H1 (cell line): ENCODE results near the gene UBE2O. TPM values are rescaled to one million over a fixed set of nuclear protein-coding genes. Genes with fewer than 3 reads are reported as not detected.

Experiments
- CTCF ChIA-PET: fragments of 300-600 bp; sonication (Branson Sonifier 250); formaldehyde crosslinking; loops from one replicate; lab custom pipeline; 2021; ENCODE audit not compliant: partially characterized antibody; lab: Charles Lee
- POLR2A ChIA-PET: fragments of 300-600 bp; sonication (Branson Sonifier 250); formaldehyde crosslinking; loops from one replicate; lab custom pipeline; 2021; ENCODE audit warnings: inconsistent platforms; ENCODE audit not compliant: partially characterized antibody; lab: Charles Lee
- DNase-seq, 2 experiments: peaks; one replicate each; pipeline versions ENCODE4 v3.0.0 to v3.0.0-alpha.2; 2010 to 2022; ENCODE audit warnings: low spot score in 2 of 2, low read depth in 1 of 2, mixed read lengths in 1 of 2
- FAIRE-seq: peaks from 2 replicates; lab custom pipeline; 2011; peaks lifted over from hg19 to GRCh38; lab: Jason Lieb, UNC
- H2AFZ ChIP-seq: 2 replicates; pipeline ENCODE4 v1.8.1; 2012; ENCODE audit warnings: low read length, inconsistent platforms
- H2AK5ac ChIP-seq: 2 replicates; pipeline ENCODE4 v1.6.1; 2013; ENCODE audit warnings: low read depth, low read length
- H2BK120ac ChIP-seq: replicated peaks from 2 replicates; pipeline ENCODE3; 2013; ENCODE audit warnings: low read depth, low read length, inconsistent platforms
- H2BK12ac ChIP-seq: 2 replicates; pipeline ENCODE4 v1.6.1; 2013; ENCODE audit warnings: low read depth, low read length
- H2BK15ac ChIP-seq: 2 replicates; pipeline ENCODE4 v1.6.1; 2013; ENCODE audit warnings: low read length
- H2BK20ac ChIP-seq: 2 replicates; pipeline ENCODE4 v1.6.1; 2013; ENCODE audit warnings: low read length
- H2BK5ac ChIP-seq: 2 replicates; pipeline ENCODE4 v1.6.1; 2013; ENCODE audit warnings: low read depth, low read length
- H3K14ac ChIP-seq: 2 replicates; pipeline ENCODE4 v1.6.1; 2013; ENCODE audit warnings: inconsistent platforms; ENCODE audit not compliant: insufficient read length
- H3K18ac ChIP-seq: 2 replicates; pipeline ENCODE4 v1.6.1; 2013; ENCODE audit warnings: low read length; ENCODE audit errors: extremely low read depth
- H3K23ac ChIP-seq: 2 replicates; pipeline ENCODE4 v1.6.1; 2013; ENCODE audit warnings: inconsistent platforms; ENCODE audit not compliant: insufficient read length
- H3K23me2 ChIP-seq: 2 replicates; pipeline ENCODE4 v1.6.1; 2013; ENCODE audit warnings: low read depth, low read length
- H3K27ac ChIP-seq: 2 replicates; pipeline ENCODE4 v1.6.1; 2011; ENCODE audit warnings: low read depth, low read length, inconsistent platforms
- H3K27me3 ChIP-seq, 4 experiments: replicated peaks in 1 of 4; 1 replicate in 1 of 4; 2 replicates in 3 of 4; pipeline versions ENCODE4 v1.6.1 to v1.8.1; 2011 to 2013; ENCODE audit warnings: low read length in 3 of 4, mild to moderate bottlenecking in 3 of 4, inconsistent platforms in 2 of 4, mixed read lengths in 2 of 4, moderate library complexity in 1 of 4; ENCODE audit not compliant: control insufficient read depth in 3 of 4, insufficient read depth in 3 of 4; ENCODE audit errors: extremely low read depth in 1 of 4
- H3K36me3 ChIP-seq, 4 experiments: 2 replicates each; pipeline versions ENCODE4 v1.6.1 to v1.8.1; 2011 to 2013; ENCODE audit warnings: mild to moderate bottlenecking in 4 of 4, low read length in 3 of 4, moderate library complexity in 2 of 4, control low read depth in 1 of 4, inconsistent platforms in 1 of 4; ENCODE audit not compliant: insufficient read depth in 4 of 4, control insufficient read depth in 2 of 4
- H3K4ac ChIP-seq: replicated peaks from 2 replicates; pipeline ENCODE3; 2013; ENCODE audit warnings: low read length, low read depth, mixed read lengths, inconsistent platforms; ENCODE audit not compliant: insufficient read length
- H3K4me1 ChIP-seq, 4 experiments: replicated peaks in 1 of 4; 1 replicate in 1 of 4; 2 replicates in 3 of 4; pipeline versions ENCODE4 v1.6.1 to v1.8.1; 2011 to 2013; ENCODE audit warnings: low read length in 3 of 4, inconsistent platforms in 2 of 4, mixed read lengths in 1 of 4; ENCODE audit not compliant: insufficient read depth in 4 of 4, control insufficient read depth in 3 of 4
- H3K4me2 ChIP-seq, 2 experiments: 2 replicates each; pipeline versions ENCODE4 v1.6.1 to v1.8.1; 2011 to 2013; ENCODE audit warnings: low read depth in 2 of 2, low read length in 2 of 2, control low read depth in 1 of 2, inconsistent platforms in 1 of 2, mild to moderate bottlenecking in 1 of 2; ENCODE audit not compliant: insufficient read depth in 1 of 2
- H3K4me3 ChIP-seq, 4 experiments: fragments of 200-600, 300-600 bp in 1 of 4; sonication (generic), shearing (Covaris generic), sonication (Bioruptor Twin) in 1 of 4; 2 replicates each; pipeline versions ENCODE4 v1.5.1 to v1.8.1; 2011 to 2016; ENCODE audit warnings: low read length in 4 of 4, low read depth in 3 of 4, control low read depth in 2 of 4, inconsistent platforms in 2 of 4, mild to moderate bottlenecking in 2 of 4, mixed read lengths in 1 of 4, moderate library complexity in 1 of 4; ENCODE audit not compliant: insufficient read depth in 2 of 4; ENCODE audit errors: extremely low read depth in 1 of 4
- H3K56ac ChIP-seq: replicated peaks from 2 replicates; pipeline ENCODE3; 2013; ENCODE audit warnings: low read depth, mild to moderate bottlenecking, mixed read lengths, low read length, inconsistent platforms; ENCODE audit not compliant: insufficient read length
- H3K79me1 ChIP-seq: 2 replicates; pipeline ENCODE4 v1.6.1; 2013; ENCODE audit warnings: low read depth, low read length, control low read depth
- H3K79me2 ChIP-seq, 2 experiments: 2 replicates each; pipeline versions ENCODE4 v1.6.1 to v1.8.1; 2012 to 2013; ENCODE audit warnings: low read length in 2 of 2, mild to moderate bottlenecking in 2 of 2, inconsistent platforms in 1 of 2; ENCODE audit not compliant: insufficient read depth in 2 of 2, control insufficient read depth in 1 of 2
- H3K9ac ChIP-seq, 4 experiments: replicated peaks in 1 of 4; 1 replicate in 1 of 4; 2 replicates in 3 of 4; pipeline versions ENCODE4 v1.6.1 to v1.8.1; 2011 to 2013; ENCODE audit warnings: low read depth in 3 of 4, low read length in 3 of 4, control low read depth in 2 of 4, mild to moderate bottlenecking in 2 of 4, moderate library complexity in 2 of 4, inconsistent platforms in 1 of 4; ENCODE audit errors: extremely low read depth in 1 of 4
- H3K9me3 ChIP-seq, 2 experiments: 2 replicates each; pipeline versions ENCODE4 v1.6.1 to v1.8.1; 2012 to 2013; ENCODE audit warnings: mild to moderate bottlenecking in 2 of 2, moderate library complexity in 2 of 2, control low read depth in 1 of 2, inconsistent platforms in 1 of 2, low read depth in 1 of 2, low read length in 1 of 2, mixed read lengths in 1 of 2; ENCODE audit not compliant: insufficient read depth in 2 of 2
- H4K20me1 ChIP-seq, 2 experiments: replicated peaks in 1 of 2; 2 replicates each; pipeline versions ENCODE3 to v1.8.1; 2011 to 2013; ENCODE audit warnings: inconsistent platforms in 2 of 2, low read length in 2 of 2, mild to moderate bottlenecking in 1 of 2; ENCODE audit not compliant: insufficient read depth in 2 of 2, control insufficient read depth in 1 of 2
- H4K5ac ChIP-seq: 2 replicates; pipeline ENCODE4 v1.6.1; 2013; ENCODE audit warnings: low read length, low read depth, mixed read lengths, inconsistent platforms; ENCODE audit not compliant: insufficient read length
- H4K8ac ChIP-seq: 2 replicates; pipeline ENCODE4 v1.8.0; 2013; ENCODE audit warnings: mild to moderate bottlenecking, moderate library complexity, low read length, inconsistent platforms; ENCODE audit not compliant: insufficient read depth; ENCODE audit errors: extremely low read depth
- H4K91ac ChIP-seq: replicated peaks from 2 replicates; pipeline ENCODE3; 2013; ENCODE audit warnings: low read length, mixed read lengths, inconsistent platforms; ENCODE audit not compliant: insufficient read length
- GABPA ChIP-seq: IDR thresholded peaks from 2 replicates; pipeline ENCODE4 v1.6.1; 2011; ENCODE audit warnings: mild to moderate bottlenecking, low read length, moderate library complexity, borderline replicate concordance; ENCODE audit not compliant: insufficient read depth
- KDM5A ChIP-seq: fragments of 200-600 bp; IDR thresholded peaks from 2 replicates; pipeline ENCODE4 v1.7.1; 2012; ENCODE audit warnings: mild to moderate bottlenecking, low read length, inconsistent platforms, mixed read lengths
- PHF8 ChIP-seq: fragments of 200-600 bp; sonication (generic); conservative IDR thresholded peaks from 2 replicates; pipeline ENCODE4 v1.7.1; 2012; ENCODE audit warnings: low read depth, mild to moderate bottlenecking, inconsistent platforms, low read length, moderate library complexity
- RNF2 ChIP-seq: fragments of 200-900, 300-1000 bp; sonication (generic); IDR thresholded peaks from 2 replicates; pipeline ENCODE4 v1.7.1; 2016; ENCODE audit warnings: borderline replicate concordance, low read depth, mild to moderate bottlenecking, antibody characterized with exemption, low read length; ENCODE audit not compliant: poor library complexity, severe bottlenecking; ENCODE audit errors: missing control alignments
- SIN3A ChIP-seq, 2 experiments: IDR thresholded peaks in 1 of 2; conservative IDR thresholded peaks in 1 of 2; 2 replicates each; pipeline ENCODE4 v1.6.1; 2011 to 2012; ENCODE audit warnings: low read length in 2 of 2, improper control_type of control experiment in 1 of 2, low read depth in 1 of 2, mild to moderate bottlenecking in 1 of 2
- SP1 ChIP-seq: IDR thresholded peaks from 2 replicates; pipeline ENCODE4 v1.6.1; 2011; ENCODE audit warnings: low read depth, low read length
- WGBS, 2 experiments: shearing (Covaris generic) in 1 of 2; methylation state at CpG; one replicate each; pipeline versions ENCODE4 v1.1.6 to v1.1.7; 2013 to 2015; ENCODE audit warnings: low lambda C conversion rate in 2 of 2, mixed read lengths in 2 of 2, inconsistent platforms in 1 of 2, low coverage in 1 of 2, missing lambda C conversion rate in 1 of 2; ENCODE audit not compliant: insufficient replicate concordance in 2 of 2, insufficient coverage in 1 of 2, insufficient read length in 1 of 2; ENCODE audit errors: extremely low coverage in 1 of 2, missing lambda C conversion rate in 1 of 2; 5-methylcytosine and 5-hydroxymethylcytosine counted together
- long read RNA-seq, 2 experiments: library from RNA in 1 of 2; library from capped mRNA in 1 of 2; stranded (forward); transcript quantifications; one replicate each; pipeline ENCODE4 v2.0.0, GENCODE V29; 2021; ENCODE audit warnings: inconsistent platforms in 1 of 2
- polyA minus RNA-seq, 3 experiments: library from RNA; depleted of rRNA, polyadenylated mRNA; stranded (reverse); fragments of >200 nt; gene quantifications; 1 replicate in 2 of 3; 2 replicates in 1 of 3; pipeline ENCODE4 v1.2.3, GENCODE V29; 2011
- polyA plus RNA-seq, 7 experiments: library from polyadenylated mRNA; depleted of rRNA in 3 of 7; stranded (reverse) in 5 of 7; unstranded in 2 of 7; fragments of >200 nt in 5 of 7; fragments of 200-250 nt in 2 of 7; gene quantifications; 1 replicate in 5 of 7; 2 replicates in 1 of 7; 4 replicates in 1 of 7; pipeline versions ENCODE4 v1.2.1 to v1.2.3, GENCODE V29; 2011 to 2013; ENCODE audit warnings: missing spikeins in 2 of 7, mixed read lengths in 2 of 7
- total RNA-seq: library from RNA; stranded (reverse); fragmentation: NEBNext Ultra II Directional; extraction: Animal tissue kit (Norgen Biotek cat#: 25700); gene quantifications from 2 replicates; pipeline ENCODE4 v1.2.1, GENCODE V29; 2021

The UBE2O gene
- total RNA-seq (63.0 and 65.6 TPM in 2 replicates), polyA plus RNA-seq (2011; rRNA removed) (24.4 and 34.1 TPM in 2 replicates), polyA minus RNA-seq (2011; rRNA and poly(A)+ RNA removed) (119 and 174 TPM in 2 replicates)
- polyA plus RNA-seq (2011; cell fraction: cytosol; rRNA removed): 26.6 TPM
- polyA plus RNA-seq (2011; cell fraction: nucleus; rRNA removed): 63.4 TPM
- 37.4 to 63.3 TPM (median 56.2 TPM) in 4 replicates for polyA plus RNA-seq (2012, experiment 1 of 2)
- 31.8 TPM for polyA plus RNA-seq (2012, experiment 2 of 2)
- 25.8 TPM for polyA plus RNA-seq (2013, experiment 1 of 2)
- 23.6 TPM for polyA plus RNA-seq (2013, experiment 2 of 2)
- polyA minus RNA-seq (2011; cell fraction: cytosol; rRNA and poly(A)+ RNA removed): 36.0 TPM
- polyA minus RNA-seq (2011; cell fraction: nucleus; rRNA and poly(A)+ RNA removed): 29.6 TPM
- long read RNA-seq, experiment 1, partial matches to known transcripts: 34 of 40 reads
- long read RNA-seq, experiment 1, other reads (novel, unspliced or antisense): 6 of 40 reads
- long read RNA-seq, experiment 2, partial matches to known transcripts: 3 of 7 reads
- long read RNA-seq, experiment 2, other reads (novel, unspliced or antisense): 4 of 7 reads

DNA sequence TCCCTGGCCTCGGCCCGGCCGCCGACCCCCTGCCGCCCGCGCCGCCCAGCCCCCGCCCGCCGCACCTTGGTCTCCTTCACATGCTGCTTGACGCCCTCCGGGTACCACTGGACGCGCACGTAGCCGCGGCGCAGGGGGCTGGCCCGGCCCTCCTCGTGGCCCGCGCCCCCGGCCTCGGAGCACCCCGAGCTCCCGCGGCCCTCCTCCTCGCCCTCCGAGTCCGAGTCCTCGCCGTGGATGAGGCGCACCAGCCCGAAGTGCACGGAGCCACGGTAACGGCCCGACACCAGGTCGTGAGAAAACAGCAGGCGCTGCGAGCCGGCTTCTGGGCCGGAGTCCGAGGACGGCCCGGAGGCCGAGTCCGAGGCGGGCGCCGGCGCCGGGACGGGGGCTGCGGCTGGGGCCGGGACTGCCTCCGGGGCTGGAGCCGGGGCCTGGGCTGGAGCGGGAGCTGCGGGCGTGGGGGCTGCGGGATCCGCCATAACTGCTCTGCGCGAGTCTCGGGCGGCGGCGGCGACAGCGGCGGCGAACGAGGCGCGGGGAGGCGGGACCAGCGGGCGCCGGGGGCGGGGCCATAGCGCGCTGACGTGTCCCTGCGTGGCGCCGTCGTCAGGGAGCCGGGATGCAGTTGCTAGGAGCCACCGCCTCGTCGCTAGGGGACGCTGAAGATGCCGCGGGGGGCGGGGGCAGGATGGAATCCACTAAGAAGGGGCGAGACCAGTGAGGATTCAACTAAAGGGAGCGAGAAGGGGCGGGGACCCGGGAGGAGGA lies at the start of gene UBE2O:
Gene UBE2O (minus strand): TSS at position 493 of the 771 bp plus-strand sequence. CDS start 11 bp downstream, at position 482.
- Histone ChIP-seq H2AK5ac (no peak within 1 kb of the TSS), H2BK12ac (no peak within 1 kb of the TSS; the same call in 1 of the 2 replicates), H3K4me2 (peak within 1 kb of the TSS; percentile 76 to 81), H3K23me2 (peaks cover 3% of the 10 kb centered on the region; the same call in 1 of the 2 replicates), H2BK15ac (no peak within 1 kb of the TSS), H4K20me1 (peaks cover 18 to 20% of the 10 kb centered on the region in 2 experiments), H2BK5ac (no peak within 1 kb of the TSS), H4K91ac (no peak within 1 kb of the TSS), H3K4me1 (peaks cover 7 to 22% (median 13%) of the 10 kb centered on the region in 4 experiments), H3K14ac (no peak within 1 kb of the TSS), H3K23ac (no peak within 1 kb of the TSS), H4K5ac (peak within 1 kb of the TSS; percentile 87), H3K4me3 (peak within 1 kb of the TSS; percentile 67 to 84 (median 80)), H2BK20ac (no peak within 1 kb of the TSS), H3K18ac (0 out of 2 replicates have a peak within 1 kb of the TSS, but pooled peaks have one; percentile 51), H2AFZ (no peak within 1 kb of the TSS), H3K27me3 (no peaks in the 10 kb centered on the region), H3K27ac (0 out of 2 replicates have a peak within 1 kb of the TSS, but pooled peaks have one; percentile 0), H2BK120ac (no peak within 1 kb of the TSS), H3K56ac (no peak within 1 kb of the TSS), H3K79me2 (peaks cover 43 to 46% of the 10 kb centered on the region in 2 experiments), H3K4ac (no peak within 1 kb of the TSS), H4K8ac (peak within 1 kb of the TSS; percentile 94; the same call in 1 of the 2 replicates), H3K9me3 (no peaks in the 10 kb centered on the region), H3K36me3 (no peaks in the 10 kb centered on the region), H3K79me1 (peaks cover 4% of the 10 kb centered on the region), H3K9ac (peak within 1 kb of the TSS; percentile 6 to 85 (median 66))
- DNase-seq (peak; percentile 83 to 98), FAIRE-seq (no peak)
- ChIA-PET CTCF (interaction anchor here (0.9 to 4.1 kb wide), 17 partner anchors 10 to 332 kb away, joined by 3 to 35 read pairs (median 6); partner anchors contain the start of genes AANAT and RHBDF2), POLR2A (interaction anchor here (0.8 to 2.0 kb wide), 10 partner anchors 7 to 44 kb away, joined by 3 to 7 read pairs (median 4); no protein-coding TSS in a partner anchor)
- WGBS, 2 experiments: 3% methylated on average over 55 of the region's 101 CpGs; no CpG with 5 or more reads in 1 of the 2 experiments
- TF ChIP-seq RNF2 (no peak), KDM5A (no peak), SIN3A (conservative IDR thresholded peaks at IDR 0.05 in 1 of 2, IDR thresholded peaks at IDR 0.05 in 1 of 2; ENCODE audit: low read depth in 1 of 2, low read length in 2 of 2) (peak; percentile 42 to 70; a peak in 2 of 4 replicates), SP1 (no peak), PHF8 (peak; percentile 59; the same call in 1 of the 2 replicates), GABPA (no peak)
